ENCODE data around the gene ARL10.

The ARL10 gene, protein sequence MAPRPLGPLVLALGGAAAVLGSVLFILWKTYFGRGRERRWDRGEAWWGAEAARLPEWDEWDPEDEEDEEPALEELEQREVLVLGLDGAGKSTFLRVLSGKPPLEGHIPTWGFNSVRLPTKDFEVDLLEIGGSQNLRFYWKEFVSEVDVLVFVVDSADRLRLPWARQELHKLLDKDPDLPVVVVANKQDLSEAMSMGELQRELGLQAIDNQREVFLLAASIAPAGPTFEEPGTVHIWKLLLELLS

DNA sequence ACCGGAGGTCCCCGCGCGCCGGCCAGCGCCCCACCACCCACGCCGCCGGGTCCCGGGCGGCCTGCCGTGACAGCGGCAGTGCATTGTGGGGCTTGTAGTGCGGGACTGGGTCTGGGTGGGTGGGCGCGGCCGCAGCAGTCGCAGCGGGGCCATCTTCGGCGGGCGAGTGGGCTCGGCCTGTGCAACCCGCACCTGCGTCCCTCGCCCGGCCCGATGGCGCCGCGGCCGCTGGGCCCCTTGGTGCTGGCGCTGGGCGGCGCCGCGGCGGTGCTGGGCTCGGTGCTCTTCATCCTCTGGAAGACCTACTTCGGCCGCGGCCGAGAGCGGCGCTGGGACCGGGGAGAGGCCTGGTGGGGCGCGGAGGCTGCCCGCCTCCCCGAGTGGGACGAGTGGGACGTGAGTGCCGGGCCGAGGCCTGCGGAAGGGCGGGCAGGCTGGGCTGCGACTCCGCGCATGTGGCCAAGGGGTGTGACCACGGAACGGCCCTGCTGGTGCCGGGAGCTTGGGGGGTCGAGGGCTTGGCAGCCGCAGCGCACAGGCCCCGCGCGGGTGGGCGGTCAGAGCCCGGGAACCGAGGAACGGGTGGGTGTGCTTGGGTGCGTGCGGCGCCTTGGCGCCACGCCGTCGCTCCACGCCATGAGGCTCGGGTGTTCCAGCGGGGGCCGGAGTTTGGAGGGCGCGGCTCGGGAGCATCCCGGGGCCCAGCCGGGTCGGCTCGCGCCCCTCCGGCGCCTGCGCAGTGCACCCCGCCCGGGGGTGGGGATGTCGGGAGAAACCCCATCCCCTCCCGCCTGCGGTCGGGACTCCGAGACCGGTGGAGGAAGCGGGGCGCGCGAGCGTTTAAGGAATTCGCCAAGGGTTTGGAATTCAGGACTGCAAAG, at the start of gene ARL10:
TSS of gene ARL10 (plus strand) at position 137 of the 881 bp plus-strand sequence. CDS start at position 214, 77 bp downstream.
- TF ChIP-seq, protein P1, sequence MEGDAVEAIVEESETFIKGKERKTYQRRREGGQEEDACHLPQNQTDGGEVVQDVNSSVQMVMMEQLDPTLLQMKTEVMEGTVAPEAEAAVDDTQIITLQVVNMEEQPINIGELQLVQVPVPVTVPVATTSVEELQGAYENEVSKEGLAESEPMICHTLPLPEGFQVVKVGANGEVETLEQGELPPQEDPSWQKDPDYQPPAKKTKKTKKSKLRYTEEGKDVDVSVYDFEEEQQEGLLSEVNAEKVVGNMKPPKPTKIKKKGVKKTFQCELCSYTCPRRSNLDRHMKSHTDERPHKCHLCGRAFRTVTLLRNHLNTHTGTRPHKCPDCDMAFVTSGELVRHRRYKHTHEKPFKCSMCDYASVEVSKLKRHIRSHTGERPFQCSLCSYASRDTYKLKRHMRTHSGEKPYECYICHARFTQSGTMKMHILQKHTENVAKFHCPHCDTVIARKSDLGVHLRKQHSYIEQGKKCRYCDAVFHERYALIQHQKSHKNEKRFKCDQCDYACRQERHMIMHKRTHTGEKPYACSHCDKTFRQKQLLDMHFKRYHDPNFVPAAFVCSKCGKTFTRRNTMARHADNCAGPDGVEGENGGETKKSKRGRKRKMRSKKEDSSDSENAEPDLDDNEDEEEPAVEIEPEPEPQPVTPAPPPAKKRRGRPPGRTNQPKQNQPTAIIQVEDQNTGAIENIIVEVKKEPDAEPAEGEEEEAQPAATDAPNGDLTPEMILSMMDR (IDR thresholded peaks at IDR 0.05; ENCODE audit: extremely low read depth, insufficient read depth, missing control alignments), result no peak
- peak; percentile 85 for DNase-seq (ENCODE audit: low spot score)
- in situ Hi-C loops (cut with MboI; ENCODE audit: low pct_unique_long_range_greater_than_20kb, low sequenced_read_pairs, unreplicated experiment), result no loop called here

DNA sequence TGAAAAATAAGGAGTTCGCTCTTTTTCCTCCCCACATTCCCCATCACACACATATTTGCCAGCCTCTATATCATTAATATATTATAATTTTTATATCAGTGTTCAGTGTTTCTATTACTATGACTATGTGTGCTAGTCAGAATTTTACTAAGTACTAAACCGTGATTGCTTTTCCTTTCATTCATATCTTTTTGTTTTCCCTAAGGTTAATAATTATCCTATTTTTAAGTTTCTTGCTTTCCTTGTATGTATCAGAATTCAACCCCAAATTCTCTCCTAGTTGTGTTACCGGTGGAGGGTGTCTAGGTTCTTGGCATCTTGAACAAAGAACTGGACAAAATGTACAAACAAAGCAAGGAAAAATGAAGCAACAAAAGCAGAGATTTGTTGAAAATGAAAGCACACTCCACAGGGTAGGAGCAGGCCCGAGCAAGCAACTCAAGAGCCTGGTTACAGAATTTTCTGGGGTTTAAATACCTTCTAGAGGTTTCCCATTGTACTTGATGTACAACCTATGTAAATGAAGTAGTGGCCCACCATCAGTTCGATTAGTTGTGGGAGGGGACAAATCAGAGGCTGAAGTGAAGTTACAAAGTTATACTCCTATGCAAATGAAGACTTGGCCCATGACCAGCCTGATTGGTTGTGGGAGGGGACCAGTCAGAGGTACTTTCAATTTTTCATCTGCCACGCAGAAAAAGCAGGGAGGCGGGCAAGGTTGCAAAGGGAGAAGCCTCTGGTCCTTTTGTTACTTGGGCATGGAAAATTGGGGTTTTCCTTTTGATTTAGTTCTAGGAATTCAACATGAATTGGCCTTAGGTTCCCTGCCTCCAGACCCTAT, 47.5 kb upstream of the ARL10 start:
- in situ Hi-C loops (cut with MboI; ENCODE audit: low pct_unique_long_range_greater_than_20kb, low sequenced_read_pairs, unreplicated experiment), result no loop called here
- DNase-seq (ENCODE audit: low spot score), result no peak
- TF ChIP-seq, protein P1 (IDR thresholded peaks at IDR 0.05; ENCODE audit: extremely low read depth, insufficient read depth, missing control alignments), result no peak

DNA sequence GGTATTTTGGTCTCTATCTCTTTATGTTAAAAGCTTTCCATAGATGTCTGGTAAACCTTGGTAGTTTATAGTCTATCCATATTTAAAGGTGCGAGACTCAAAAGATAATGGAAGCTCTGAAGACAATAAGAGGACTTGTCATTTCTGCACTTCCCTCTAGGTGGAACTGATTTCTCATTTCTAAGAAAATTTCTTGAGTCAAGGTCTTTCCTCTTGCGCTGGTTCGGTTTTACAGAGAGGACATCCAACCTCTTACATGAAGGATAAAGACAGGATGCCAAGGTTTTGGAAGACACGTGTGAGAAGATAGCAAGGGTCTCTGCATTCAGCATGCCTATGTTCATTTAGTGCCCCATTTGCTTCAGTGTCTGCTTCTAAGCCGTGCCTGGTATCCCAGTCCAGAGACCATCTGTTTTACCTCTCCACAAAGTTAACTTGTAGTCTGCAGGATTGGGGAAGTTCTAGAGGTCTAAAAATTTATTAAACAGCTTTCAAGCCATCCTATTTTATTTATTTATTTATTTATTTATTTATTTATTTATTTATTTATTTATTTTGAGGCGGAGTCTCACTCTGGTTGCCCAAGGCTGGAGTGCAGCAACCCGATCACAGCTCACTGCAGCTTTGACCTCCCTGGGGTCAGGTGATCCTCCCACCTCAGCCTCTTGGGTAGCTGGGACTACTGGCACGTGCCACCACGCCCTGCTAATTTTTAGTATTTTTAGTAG, 45.3 kb upstream of the ARL10 start:
- TF ChIP-seq, protein P1 (IDR thresholded peaks at IDR 0.05; ENCODE audit: extremely low read depth, insufficient read depth, missing control alignments), result no peak
- in situ Hi-C loops (cut with MboI; ENCODE audit: low pct_unique_long_range_greater_than_20kb, low sequenced_read_pairs, unreplicated experiment), result no loop called here
- no peak for DNase-seq (ENCODE audit: low spot score)

DNA sequence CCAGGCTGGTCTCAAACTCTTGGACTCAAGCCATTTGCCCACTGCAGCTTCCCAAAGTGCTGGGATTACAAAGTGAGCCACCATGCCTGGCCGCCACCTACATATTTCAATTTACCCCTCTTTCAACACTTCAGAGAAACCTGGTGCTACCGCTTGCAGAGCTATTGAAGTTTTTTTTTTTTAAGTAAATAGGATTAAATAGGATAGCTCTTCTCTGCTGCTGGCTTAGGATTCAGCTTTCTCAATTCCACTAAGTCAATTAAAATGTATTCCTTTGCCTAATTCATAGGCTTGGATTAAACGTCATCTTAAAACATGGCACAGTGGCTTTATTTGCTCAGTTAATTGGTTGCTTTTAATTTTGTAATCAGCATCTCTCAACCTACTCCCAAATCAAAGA, 44.7 kb upstream of the ARL10 start:
- in situ Hi-C loops (cut with MboI; ENCODE audit: low pct_unique_long_range_greater_than_20kb, low sequenced_read_pairs, unreplicated experiment), result no loop called here
- DNase-seq (ENCODE audit: low spot score), result no peak
- TF ChIP-seq, protein P1 (IDR thresholded peaks at IDR 0.05; ENCODE audit: extremely low read depth, insufficient read depth, missing control alignments), result no peak

DNA sequence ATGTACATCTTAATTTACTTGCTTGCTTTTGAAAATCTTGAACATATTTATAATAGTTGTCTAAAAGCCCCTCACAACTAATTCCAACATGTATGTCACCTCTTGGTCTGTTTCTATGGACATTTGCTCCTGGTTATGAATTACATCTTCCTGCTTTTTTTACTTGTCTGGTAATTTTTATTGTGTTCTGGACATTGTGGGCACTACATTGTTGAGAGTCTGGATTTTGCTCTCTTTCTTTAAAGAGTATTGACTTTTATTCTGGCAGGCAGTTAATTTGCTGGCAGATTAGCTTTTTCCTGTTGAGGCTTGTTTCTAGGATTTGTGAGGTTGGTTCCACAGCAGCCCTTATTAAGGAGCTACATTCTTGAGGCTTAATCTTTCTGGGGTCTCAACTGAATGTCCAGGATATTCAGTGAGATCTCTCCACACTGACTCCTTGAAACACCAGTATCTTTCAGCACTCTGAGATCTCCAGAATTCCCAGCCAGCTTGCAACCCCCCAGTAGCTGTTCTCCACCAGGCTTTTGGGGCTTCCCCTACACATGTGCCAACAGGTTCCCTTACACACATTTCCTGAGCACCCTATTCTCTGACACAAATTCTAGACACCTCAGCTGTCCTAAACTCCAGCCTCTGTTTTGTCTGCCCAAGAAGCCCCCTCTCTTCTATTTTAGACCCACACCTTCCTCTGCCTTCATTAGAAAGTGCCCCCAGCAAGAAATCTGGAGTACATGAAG, 31.1 kb upstream of the ARL10 start:
- TF ChIP-seq, protein P1 (IDR thresholded peaks at IDR 0.05; ENCODE audit: extremely low read depth, insufficient read depth, missing control alignments), result no peak
- DNase-seq (ENCODE audit: low spot score), result no peak
- in situ Hi-C loops (cut with MboI; ENCODE audit: low pct_unique_long_range_greater_than_20kb, low sequenced_read_pairs, unreplicated experiment), result no loop called here

Measured in GM13977 (cell line).